Iris pigment epithelial cell (primary cell): Measurements from ENCODE around the gene GOLGA7B.
"Not testable (repeated sequence)": the region's sequence is repeated elsewhere in the genome, so short reads cannot be mapped to it uniquely, and the experiment has no call there.

Experiments
- DNase-seq: peaks from one replicate; pipeline ENCODE4 v3.0.0-alpha.2; 2011; ENCODE audit warnings: low read depth

Gene GOLGA7B

DNA sequence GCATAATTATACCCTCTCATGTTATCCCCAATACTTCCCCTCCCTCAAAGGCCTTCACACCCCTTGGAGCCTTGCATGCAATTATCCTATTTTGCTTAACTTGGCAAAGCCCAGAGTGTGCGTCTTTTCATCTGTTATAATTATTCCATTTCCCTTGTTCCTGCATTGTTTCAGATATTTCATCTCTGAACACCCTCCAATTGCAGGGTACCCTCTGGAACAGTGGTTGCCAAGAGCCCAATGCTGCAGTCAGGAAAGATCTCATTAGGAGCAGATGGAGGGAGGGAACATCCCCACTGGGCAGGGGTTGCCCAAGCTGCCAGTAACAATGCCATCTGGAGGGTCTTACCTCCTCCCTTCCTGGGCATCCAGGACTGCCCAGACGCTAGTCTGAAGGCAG is 18.4 kb upstream of the GOLGA7B start:
- no peak for DNase-seq

- no peak for DNase-seq
Observed at GRCh38 chr10:97836446-97836845, 13.2 kb upstream of the GOLGA7B start.

GRCh38 chr10:97838091-97838490 is 11.6 kb upstream of the GOLGA7B start:
- DNase-seq = no peak

GRCh38 chr10:97841166-97841565 is 8.5 kb upstream of the GOLGA7B start:
- not testable (repeated sequence) for DNase-seq

DNA sequence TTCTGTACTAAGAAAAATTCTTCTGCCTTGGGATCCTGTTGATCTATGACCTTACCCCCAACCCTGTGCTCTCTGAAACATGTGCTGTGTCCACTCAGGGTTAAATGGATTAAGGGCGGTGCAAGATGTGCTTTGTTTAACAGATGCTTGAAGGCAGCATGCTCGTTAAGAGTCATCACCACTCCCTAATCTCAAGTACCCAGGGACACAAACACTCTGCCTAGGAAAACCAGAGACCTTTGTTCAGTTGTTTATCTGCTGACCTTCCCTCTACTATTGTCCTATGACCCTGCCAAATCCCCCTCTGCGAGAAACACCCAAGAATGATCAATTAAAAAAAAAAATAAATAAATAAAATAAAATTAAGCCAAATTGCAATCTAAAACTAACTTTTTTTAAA is 7.5 kb upstream of the GOLGA7B start:
- not testable (repeated sequence) for DNase-seq

- DNase-seq = no peak
Observed at GRCh38 chr10:97842656-97843280, 6.9 kb upstream of the GOLGA7B start.

DNA sequence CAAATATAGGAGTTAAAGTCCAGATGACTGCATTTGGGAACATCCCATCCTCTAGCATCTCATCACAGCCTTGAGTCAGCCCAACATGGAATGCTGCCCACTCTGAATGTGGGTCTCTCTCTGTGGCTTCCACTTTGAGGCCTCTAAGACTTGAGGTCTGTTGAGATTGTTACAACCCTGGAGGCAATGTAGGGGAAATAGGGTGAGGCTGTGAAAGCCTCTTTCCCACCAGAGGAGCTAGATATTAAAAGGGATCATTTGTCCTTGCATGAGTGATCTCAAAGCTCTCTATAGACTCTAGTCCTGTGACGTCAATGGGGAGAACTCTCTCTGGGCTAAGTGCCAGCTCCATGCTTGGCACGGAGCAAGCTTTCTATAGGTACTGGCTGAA is 6.4 kb upstream of the GOLGA7B start:
- DNase-seq = no peak

GRCh38 chr10:97843972-97844371 is 5.7 kb upstream of the GOLGA7B start:
- DNase-seq = not testable (repeated sequence)

DNA sequence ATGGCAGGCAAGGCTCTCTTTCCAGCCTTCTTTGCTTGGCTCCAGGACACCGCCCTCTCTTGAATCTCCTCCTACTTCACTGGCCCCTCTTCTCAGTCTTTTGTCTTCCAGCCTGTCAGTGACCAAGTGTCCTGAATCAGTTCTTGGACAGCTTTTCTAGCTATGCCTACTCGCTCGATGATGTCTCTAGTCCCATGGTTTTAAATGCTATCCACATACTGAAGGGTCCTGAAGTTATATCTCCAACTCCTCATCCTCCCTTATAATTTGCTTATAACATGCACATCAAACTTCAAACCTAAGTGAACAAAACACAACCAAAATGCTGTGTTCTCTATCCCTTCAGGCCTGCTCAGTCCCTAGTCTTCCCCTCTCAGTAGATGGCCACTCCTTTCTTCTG is 5.0 kb upstream of the GOLGA7B start:
- no peak for DNase-seq

GRCh38 chr10:97849103-97849686 is 448 bp upstream of the GOLGA7B start:
- DNase-seq = no peak

DNA sequence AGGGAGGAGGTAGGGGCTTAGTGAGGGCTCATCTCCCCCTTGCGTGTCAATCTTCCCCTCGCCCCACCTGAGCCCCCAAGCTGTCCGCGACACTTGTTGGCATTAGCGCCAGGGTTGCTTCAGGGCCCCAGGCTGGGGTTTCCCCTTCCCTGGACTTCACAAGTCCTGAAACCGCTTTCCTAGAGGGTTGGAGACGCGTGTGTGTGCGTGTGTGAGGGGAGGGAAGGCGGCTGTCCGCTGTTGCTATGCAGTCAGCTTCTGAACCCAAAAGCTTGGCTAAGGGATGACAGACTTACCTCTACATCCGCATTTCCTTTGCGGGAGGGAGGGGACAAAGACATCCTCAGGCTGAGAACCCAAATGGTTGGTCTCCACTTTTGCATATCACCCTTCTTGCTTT is 803 bp downstream of the GOLGA7B start:
- no peak for DNase-seq

GRCh38 chr10:97851341-97852001 is 1.8 kb downstream of the GOLGA7B start:
- no peak for DNase-seq

DNA sequence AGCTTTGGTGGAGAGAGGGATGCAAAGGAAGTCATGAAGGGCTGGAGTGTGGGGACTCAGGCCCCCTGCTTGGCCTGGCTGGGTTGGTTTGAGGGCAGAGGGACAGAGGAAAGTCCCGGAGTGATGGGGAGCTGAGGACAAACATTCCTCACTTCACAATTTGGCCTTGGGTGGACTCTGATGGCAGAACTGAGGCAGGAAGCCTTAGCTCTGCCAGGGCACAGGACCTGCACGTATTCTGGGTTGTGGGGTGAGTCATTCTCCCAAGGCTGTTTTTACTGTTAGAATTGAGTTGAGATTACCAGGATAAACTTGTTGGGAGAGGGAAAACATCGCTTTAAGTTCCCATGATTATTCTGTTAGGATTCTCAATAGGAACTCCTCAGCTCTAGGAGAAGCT is 2.6 kb downstream of the GOLGA7B start:
- DNase-seq = no peak

DNA sequence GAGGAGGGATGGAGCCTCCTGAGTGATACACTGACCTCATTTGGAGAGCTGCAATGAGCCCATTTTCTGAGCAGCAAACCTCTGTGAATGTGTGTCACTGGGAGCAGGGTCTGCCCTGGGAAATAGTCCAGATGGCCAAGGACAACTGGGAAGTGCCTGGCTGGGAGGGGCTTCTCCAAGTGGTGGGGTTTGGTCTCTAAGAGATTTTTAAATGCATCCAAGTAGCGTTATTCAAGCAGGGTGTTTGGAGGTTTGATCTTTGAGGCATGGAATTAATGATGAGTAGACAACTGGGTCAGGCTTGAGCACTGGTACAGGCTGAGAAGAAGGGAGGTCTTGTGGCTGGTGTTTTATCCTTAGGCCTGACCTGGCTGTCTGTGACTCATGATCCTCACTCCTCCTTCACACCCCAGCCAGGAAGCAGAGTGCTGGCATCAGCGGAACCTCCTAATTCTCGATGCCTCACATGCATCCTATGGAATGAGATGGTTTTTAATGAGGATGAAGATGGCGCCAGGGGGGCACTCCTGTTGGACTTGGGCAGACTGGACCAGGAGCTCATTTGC is 3.3 kb downstream of the GOLGA7B start:
- no peak for DNase-seq

DNA sequence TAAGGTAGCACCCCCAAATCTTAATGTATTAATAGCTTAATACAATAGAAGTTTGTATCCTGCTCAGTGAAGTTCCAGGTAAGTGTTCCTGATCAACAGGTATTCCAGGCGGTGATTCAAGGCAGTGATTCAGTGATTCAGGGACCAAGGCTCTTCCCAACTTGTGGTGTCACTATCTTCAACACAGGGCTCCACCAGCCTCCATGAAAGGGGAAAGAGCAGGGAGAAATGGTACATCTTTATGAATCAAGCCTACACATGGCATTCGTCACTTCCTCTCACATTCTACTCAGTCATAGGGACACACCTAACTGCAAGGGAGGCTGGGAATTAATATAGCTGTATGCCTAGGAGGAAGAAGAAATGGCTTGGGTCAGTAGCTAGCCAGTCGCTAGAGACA is 5.1 kb downstream of the GOLGA7B start:
- DNase-seq = no peak

DNA sequence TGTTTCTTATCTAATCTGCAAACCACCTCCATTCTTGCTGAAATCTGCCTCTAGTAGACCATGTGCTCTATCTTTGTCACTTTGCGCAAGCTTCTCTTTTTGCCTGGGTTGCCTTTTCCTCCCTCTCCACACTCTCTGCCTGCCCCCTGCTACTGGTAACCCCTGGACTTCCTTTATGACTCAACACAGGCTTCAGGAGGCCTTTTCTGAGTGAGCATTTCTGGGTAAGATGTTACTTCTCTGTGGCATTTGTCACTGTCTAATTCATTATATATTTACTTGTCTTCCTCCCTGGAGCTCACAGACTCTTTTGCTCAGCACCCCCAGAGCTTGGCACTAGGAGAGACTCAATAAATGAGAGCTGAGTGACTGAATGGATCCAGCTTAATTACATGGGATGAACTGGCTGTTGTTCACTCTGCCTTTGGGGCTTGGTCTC is 8.4 kb downstream of the GOLGA7B start:
- DNase-seq = no peak

- peak; percentile 53 for DNase-seq
Observed at GRCh38 chr10:97861097-97861750, 11.6 kb downstream of the GOLGA7B start.

DNA sequence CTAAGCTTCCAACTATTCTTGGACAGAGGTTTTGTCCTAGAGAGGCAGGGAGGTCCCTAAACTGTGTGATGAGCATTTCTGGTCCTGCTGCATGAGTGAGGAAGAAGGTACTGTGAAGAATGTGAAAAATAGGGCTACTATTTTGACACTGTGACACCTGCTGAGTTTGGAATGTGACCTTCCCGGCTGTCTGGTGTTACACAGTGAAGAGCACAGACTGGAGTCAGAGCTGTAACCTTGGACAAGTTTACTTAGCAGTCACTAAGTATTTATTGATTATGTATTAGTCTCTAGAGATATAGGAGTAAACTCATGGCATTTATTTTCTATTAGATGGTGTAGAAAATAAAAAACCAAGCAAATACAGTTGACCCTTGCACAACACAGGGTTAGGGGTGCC is 12.3 kb downstream of the GOLGA7B start:
- no peak for DNase-seq

GRCh38 chr10:97863808-97864207 is 14.2 kb downstream of the GOLGA7B start:
- no peak for DNase-seq

DNA sequence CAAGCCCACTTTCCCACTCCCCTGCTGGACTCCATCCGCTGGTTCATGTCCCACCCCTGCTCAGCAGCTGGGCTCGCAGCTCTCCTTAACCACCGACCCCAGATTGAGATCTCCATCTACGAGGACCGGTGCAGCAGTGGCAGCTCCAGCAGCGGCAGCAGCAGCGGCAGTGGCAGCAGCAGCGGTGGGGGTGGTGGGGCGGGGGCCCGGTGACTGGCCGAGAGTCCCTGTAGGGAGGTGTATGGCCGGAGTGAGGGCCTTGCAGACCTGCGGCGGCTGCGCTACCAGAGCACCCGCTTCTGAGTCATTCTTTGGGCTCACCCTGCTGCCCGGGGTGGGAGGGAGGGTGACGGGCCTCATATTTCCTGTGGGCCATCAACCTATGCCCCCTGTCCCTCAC is 15.8 kb downstream of the GOLGA7B start:
- no peak for DNase-seq

GRCh38 chr10:97866524-97867219 is 17.0 kb downstream of the GOLGA7B start:
- DNase-seq = no peak

DNA sequence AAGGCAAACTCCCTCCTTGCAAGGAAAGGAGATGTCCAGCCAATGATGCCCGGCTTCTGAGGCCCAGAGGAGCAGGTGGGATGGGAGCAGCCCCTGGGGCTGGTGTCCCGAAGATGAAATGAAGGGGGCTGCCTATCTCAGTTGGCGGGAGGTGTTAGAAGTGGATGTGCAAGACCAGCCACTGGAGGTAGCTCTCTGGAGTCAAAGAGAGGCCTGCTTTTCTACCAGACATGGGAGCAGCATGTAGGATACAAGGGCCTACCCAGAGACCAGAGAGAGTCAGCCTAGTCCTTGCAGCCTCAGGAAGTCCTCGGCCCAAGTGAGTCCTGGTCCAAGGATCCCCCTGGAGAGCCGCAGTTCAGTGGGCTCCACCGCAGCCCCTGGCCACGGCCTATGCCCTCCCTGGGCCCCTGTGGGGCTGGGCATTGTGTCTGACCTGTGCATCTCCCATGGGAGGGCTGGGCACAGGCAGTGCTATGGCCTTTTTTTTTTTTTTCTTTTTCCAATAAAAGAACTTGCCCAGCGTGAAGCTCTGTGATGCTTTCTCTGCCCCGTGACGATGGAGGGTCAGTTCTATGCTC is 17.7 kb downstream of the GOLGA7B start:
- DNase-seq = no peak
